Inferior parietal cortex (tissue), 1 donor: ENCODE results near the gene RPL26.

Source experiments
- DNase-seq: peaks from one replicate; pipeline ENCODE4 v3.0.0-alpha.2; 2016; ENCODE audit errors: extremely low spot score

The RPL26 gene

GRCh38 chr17:8383143-8383822 is at the start of gene RPL26:
RPL26 (minus strand) TSS chr17:8383193; CDS start chr17:8382310, 883 bp downstream.
- peak; percentile 100 for DNase-seq

GRCh38 chr17:8430966-8431365 is 48.0 kb upstream of the RPL26 start:
- DNase-seq = no peak

- DNase-seq = no peak
These were observed 43.8 kb upstream of the RPL26 start for GRCh38 chr17:8426802-8427201.

GRCh38 chr17:8426094-8426720 is 43.2 kb upstream of the RPL26 start:
- DNase-seq = no peak

- DNase-seq = no peak
These were observed 38.6 kb upstream of the RPL26 start for GRCh38 chr17:8421571-8421970.

- DNase-seq = peak; percentile 36
These were observed 37.3 kb upstream of the RPL26 start for GRCh38 chr17:8420041-8420934.

GRCh38 chr17:8419305-8419704 is 36.3 kb upstream of the RPL26 start:
- DNase-seq = no peak

GRCh38 chr17:8418471-8418870 is 35.5 kb upstream of the RPL26 start:
- DNase-seq = no peak

GRCh38 chr17:8417806-8418205 is 34.8 kb upstream of the RPL26 start:
- DNase-seq = no peak

- no peak for DNase-seq
These were observed 30.9 kb upstream of the RPL26 start for GRCh38 chr17:8413938-8414337.

GRCh38 chr17:8413328-8413727 is 30.3 kb upstream of the RPL26 start:
- DNase-seq = no peak

- DNase-seq = no peak
These were observed 29.1 kb upstream of the RPL26 start for GRCh38 chr17:8412089-8412488.

GRCh38 chr17:8410883-8411238 is 27.9 kb upstream of the RPL26 start:
- no peak for DNase-seq

GRCh38 chr17:8409966-8410882 is 27.2 kb upstream of the RPL26 start:
- peak; percentile 97 for DNase-seq

- no peak for DNase-seq
These were observed 25.4 kb upstream of the RPL26 start for GRCh38 chr17:8408371-8408770.

GRCh38 chr17:8406174-8406573 is 23.2 kb upstream of the RPL26 start:
- DNase-seq = no peak

- no peak for DNase-seq
These were observed 22.6 kb upstream of the RPL26 start for GRCh38 chr17:8405499-8406016.

- DNase-seq = no peak
These were observed 20.0 kb upstream of the RPL26 start for GRCh38 chr17:8402921-8403536.

GRCh38 chr17:8401107-8401506 is 18.1 kb upstream of the RPL26 start:
- no peak for DNase-seq

- no peak for DNase-seq
These were observed 16.0 kb upstream of the RPL26 start for GRCh38 chr17:8398980-8399379.

- DNase-seq = no peak
These were observed 14.6 kb upstream of the RPL26 start, which contains the start of gene RNF222 for GRCh38 chr17:8397636-8398035. RNF222 (minus strand) TSS chr17:8397827; CDS start chr17:8393461, 4,366 bp downstream.
